RKO (cell line): ENCODE measurements around the gene PANK4.
"Not testable (repeated sequence)": the region's sequence is repeated elsewhere in the genome, so short reads cannot be mapped to it uniquely, and the experiment has no call there.

ENCODE experiments used
- DNase-seq: peaks from one replicate; pipeline ENCODE4 v3.0.0-alpha.2; 2016; ENCODE audit warnings: low spot score

Gene PANK4

DNA sequence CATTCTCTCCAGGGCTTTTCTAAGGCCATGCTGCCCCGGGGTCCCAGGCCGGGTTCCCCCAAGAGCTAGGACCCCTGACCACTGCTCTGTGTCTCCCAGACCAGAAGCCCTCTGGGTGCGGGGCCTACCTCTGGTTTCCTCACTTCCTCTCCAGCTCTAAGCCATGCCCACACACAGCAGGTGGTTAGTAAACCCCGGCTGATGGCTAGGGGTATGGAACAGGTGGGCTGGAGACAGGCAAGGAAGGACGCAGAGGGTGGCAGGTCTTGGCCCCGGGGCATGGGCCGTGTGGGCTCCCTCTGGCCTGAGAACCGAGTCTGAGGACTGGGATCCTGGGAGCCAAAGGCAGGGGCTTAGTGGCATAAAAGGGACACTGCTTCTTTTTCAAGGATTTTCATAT lies 66.2 kb downstream of the PANK4 start:
- DNase-seq = no peak

DNA sequence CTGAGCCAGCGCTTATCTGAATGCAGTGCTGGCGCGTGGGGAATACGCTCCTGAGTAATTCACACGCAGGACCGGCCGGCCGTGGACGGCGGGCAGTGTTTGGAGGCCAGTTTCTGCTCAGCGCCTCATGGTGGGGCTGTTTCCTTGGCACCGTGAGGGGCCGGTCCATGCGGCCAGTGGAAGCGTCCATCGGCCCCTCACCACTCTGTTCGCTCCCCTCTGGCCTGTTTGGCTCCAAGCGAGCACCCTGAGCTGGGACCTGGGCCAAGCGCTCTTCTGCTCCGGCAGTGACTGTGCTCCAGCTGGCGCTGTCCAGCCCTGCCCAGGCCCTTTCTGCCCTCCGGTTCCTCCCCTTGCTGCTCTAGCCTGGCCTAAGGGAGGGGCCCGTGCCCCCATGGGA lies 66.6 kb downstream of the PANK4 start:
- DNase-seq = no peak

- DNase-seq = not testable (repeated sequence)
Measured at GRCh38 chr1:2459102-2459753, 67.2 kb downstream of the PANK4 start.

GRCh38 chr1:2458687-2459086 lies 67.7 kb downstream of the PANK4 start:
- DNase-seq = no peak
